Endothelial cell of umbilical vein (primary cell): ENCODE results near the gene KIF26B.

ENCODE experiments used
- POLR2A ChIP-seq: IDR thresholded peaks from 2 replicates; pipeline ENCODE4 v1.6.1; 2012; ENCODE audit warnings: low read depth, mild to moderate bottlenecking, control low read depth, low read length
- POLR2AphosphoS5 ChIP-seq: IDR thresholded peaks from 2 replicates; pipeline ENCODE4 v1.6.1; 2012; ENCODE audit warnings: low read depth, mild to moderate bottlenecking, control low read depth, low read length, moderate library complexity; ENCODE audit not compliant: insufficient read depth
- TF ChIP-seq, protein P1 (sequence below), 2 donors: IDR thresholded peaks; 1 replicate in 1 of 2; 2 replicates in 1 of 2; pipeline ENCODE4 v1.5.1; 2011; ENCODE audit warnings: low read length in 2 of 2, mild to moderate bottlenecking in 2 of 2, moderate library complexity in 2 of 2, control low read depth in 1 of 2, inconsistent platforms in 1 of 2, low read depth in 1 of 2; ENCODE audit not compliant: insufficient read depth in 1 of 2; ENCODE audit errors: extremely low read depth in 1 of 2

GRCh38 chr1:245418077-245418476, 263.3 kb downstream of the KIF26B start:
- no peak for TF ChIP-seq POLR2A
- TF ChIP-seq, protein P1, sequence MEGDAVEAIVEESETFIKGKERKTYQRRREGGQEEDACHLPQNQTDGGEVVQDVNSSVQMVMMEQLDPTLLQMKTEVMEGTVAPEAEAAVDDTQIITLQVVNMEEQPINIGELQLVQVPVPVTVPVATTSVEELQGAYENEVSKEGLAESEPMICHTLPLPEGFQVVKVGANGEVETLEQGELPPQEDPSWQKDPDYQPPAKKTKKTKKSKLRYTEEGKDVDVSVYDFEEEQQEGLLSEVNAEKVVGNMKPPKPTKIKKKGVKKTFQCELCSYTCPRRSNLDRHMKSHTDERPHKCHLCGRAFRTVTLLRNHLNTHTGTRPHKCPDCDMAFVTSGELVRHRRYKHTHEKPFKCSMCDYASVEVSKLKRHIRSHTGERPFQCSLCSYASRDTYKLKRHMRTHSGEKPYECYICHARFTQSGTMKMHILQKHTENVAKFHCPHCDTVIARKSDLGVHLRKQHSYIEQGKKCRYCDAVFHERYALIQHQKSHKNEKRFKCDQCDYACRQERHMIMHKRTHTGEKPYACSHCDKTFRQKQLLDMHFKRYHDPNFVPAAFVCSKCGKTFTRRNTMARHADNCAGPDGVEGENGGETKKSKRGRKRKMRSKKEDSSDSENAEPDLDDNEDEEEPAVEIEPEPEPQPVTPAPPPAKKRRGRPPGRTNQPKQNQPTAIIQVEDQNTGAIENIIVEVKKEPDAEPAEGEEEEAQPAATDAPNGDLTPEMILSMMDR (IDR thresholded peaks at IDR 0.05; ENCODE audit: extremely low read depth in 1 of 2, insufficient read depth in 1 of 2, low read depth in 1 of 2, low read length in 2 of 2), result no peak
- TF ChIP-seq POLR2AphosphoS5, result no peak
